ENCODE results near the gene HHIP. TPM values are rescaled to one million over a fixed set of nuclear protein-coding genes. Genes with fewer than 3 reads are reported as not detected.

The HHIP gene
- polyA plus RNA-seq, 1 experiment: 0.88 TPM

- Histone ChIP-seq H3K27me3 (ENCODE audit: control insufficient read depth, insufficient read depth, low read length) (no peaks in the 10 kb centered on the region), H3K4me3 (ENCODE audit: low read depth, low read length) (no peak overlapping the region), H3K36me3 (ENCODE audit: control insufficient read depth, insufficient read depth, low read length) (no peaks in the 10 kb centered on the region)
- POLR2A ChIA-PET: no interaction called here
- no peak for TF ChIP-seq CTCF (IDR thresholded peaks at IDR 0.05; ENCODE audit: insufficient read depth, low read depth, low read length)
- CTCF ChIA-PET: no interaction called here
- no peak for DNase-seq (ENCODE audit: low read depth)
These were observed 43.2 kb downstream of the HHIP start for GRCh38 chr4:144689125-144689524.

GRCh38 chr4:144695721-144696120 lies 49.8 kb downstream of the HHIP start:
- Histone ChIP-seq H3K36me3 (ENCODE audit: control insufficient read depth, insufficient read depth, low read length) (no peaks in the 10 kb centered on the region), H3K27me3 (ENCODE audit: control insufficient read depth, insufficient read depth, low read length) (no peaks in the 10 kb centered on the region), H3K4me3 (ENCODE audit: low read depth, low read length) (no peak overlapping the region)
- POLR2A ChIA-PET: no interaction called here
- CTCF ChIA-PET: interaction anchor here (0.6 kb wide), 1 partner anchor 17 kb away, joined by 6 read pairs; no protein-coding TSS in a partner anchor
- no peak for DNase-seq (ENCODE audit: low read depth)
- no peak for TF ChIP-seq CTCF (IDR thresholded peaks at IDR 0.05; ENCODE audit: insufficient read depth, low read depth, low read length)

DNA sequence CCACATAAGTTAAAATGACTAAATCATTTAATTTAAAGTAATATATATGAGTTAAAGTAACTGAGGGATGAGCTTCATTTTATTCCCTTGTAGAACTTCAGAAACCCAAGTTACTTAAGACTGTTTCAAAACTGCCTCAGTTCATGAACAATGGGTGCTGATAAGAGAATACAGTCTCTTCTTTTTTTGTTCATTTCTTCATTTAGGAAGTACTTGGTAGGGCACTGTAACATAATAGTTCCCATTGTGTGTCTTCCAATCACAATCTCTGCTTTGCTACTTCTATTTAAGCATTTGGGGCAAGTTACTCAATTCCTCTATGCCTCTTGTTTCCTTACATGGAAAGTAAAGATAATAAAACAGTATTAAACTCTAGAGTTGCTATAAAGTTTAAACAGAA lies 50.4 kb downstream of the HHIP start:
- Histone ChIP-seq H3K4me3 (ENCODE audit: low read depth, low read length) (no peak overlapping the region), H3K27me3 (ENCODE audit: control insufficient read depth, insufficient read depth, low read length) (no peaks in the 10 kb centered on the region), H3K36me3 (ENCODE audit: control insufficient read depth, insufficient read depth, low read length) (no peaks in the 10 kb centered on the region)
- no peak for DNase-seq (ENCODE audit: low read depth)
- POLR2A ChIA-PET: no interaction called here
- TF ChIP-seq CTCF (IDR thresholded peaks at IDR 0.05; ENCODE audit: insufficient read depth, low read depth, low read length): no peak
- CTCF ChIA-PET: interaction anchor here (0.6 kb wide), 1 partner anchor 17 kb away, joined by 6 read pairs; no protein-coding TSS in a partner anchor

DNA sequence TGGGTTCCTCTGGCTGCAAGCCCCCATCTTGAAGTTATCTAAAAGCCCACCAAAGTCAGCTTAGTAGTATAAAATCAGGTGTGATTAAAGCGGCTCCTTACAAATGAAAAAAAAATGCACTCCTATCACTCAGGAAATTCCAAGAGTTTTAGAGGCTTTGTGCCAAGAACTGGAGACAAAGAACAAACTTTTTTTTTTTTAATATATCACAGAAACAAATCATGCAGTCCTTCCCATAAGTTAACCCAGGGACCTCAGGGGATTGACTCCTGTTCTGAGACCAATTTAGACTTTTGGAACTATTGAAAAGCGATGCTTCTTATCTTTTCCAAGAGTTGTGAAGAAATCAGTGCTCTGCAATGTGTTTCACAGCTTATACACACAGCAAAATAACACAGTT lies 53.6 kb downstream of the HHIP start:
- Histone ChIP-seq H3K36me3 (ENCODE audit: control insufficient read depth, insufficient read depth, low read length) (no peaks in the 10 kb centered on the region), H3K27me3 (ENCODE audit: control insufficient read depth, insufficient read depth, low read length) (no peaks in the 10 kb centered on the region), H3K4me3 (ENCODE audit: low read depth, low read length) (no peak overlapping the region)
- DNase-seq (ENCODE audit: low read depth): no peak
- no peak for TF ChIP-seq CTCF (IDR thresholded peaks at IDR 0.05; ENCODE audit: insufficient read depth, low read depth, low read length)
- CTCF ChIA-PET: no interaction called here
- POLR2A ChIA-PET: no interaction called here

GRCh38 chr4:144701683-144702233 lies 55.8 kb downstream of the HHIP start:
- CTCF ChIA-PET: no interaction called here

More at GRCh38 chr4:144701683-144702233, 55.8 kb downstream of the HHIP start:
- POLR2A ChIA-PET: no interaction called here
- Histone ChIP-seq H3K4me3 (ENCODE audit: low read depth, low read length) (no peak overlapping the region), H3K36me3 (ENCODE audit: control insufficient read depth, insufficient read depth, low read length) (no peaks in the 10 kb centered on the region), H3K27me3 (ENCODE audit: control insufficient read depth, insufficient read depth, low read length) (no peaks in the 10 kb centered on the region)
- TF ChIP-seq CTCF (IDR thresholded peaks at IDR 0.05; ENCODE audit: insufficient read depth, low read depth, low read length): no peak
- DNase-seq (ENCODE audit: low read depth): no peak

All from BJ (cell line).